AG04450 (cell line): ENCODE measurements around the gene KLK5. TPM values are rescaled to one million over a fixed set of nuclear protein-coding genes. Genes with fewer than 3 reads are reported as not detected.

Source experiments
- CTCF ChIA-PET: fragments of 300-600, 350-600 bp; formaldehyde crosslinking; extraction: SDS; loops from one replicate; lab custom pipeline; 2022; ENCODE audit warnings: antibody characterized with exemption, inconsistent platforms; lab: Charles Lee
- POLR2A ChIA-PET: fragments of 350-600 bp; formaldehyde crosslinking; extraction: SDS; loops from one replicate; lab custom pipeline; 2021; ENCODE audit warnings: antibody characterized with exemption, inconsistent platforms; lab: Yijun Ruan, JAX
- DNase-seq: peaks from one replicate; pipeline ENCODE4 v3.0.0-alpha.2; 2011; ENCODE audit warnings: low read depth, low spot score
- H3K27ac ChIP-seq: one replicate; pipeline ENCODE4 v1.5.1; 2012; ENCODE audit warnings: low read depth, low read length, control low read depth
- H3K27me3 ChIP-seq: one replicate; pipeline ENCODE4 v1.6.0; 2012; ENCODE audit warnings: low read length; ENCODE audit not compliant: control insufficient read depth, insufficient read depth
- H3K4me3 ChIP-seq: 2 replicates; pipeline ENCODE4 v1.5.1; 2011; ENCODE audit warnings: mild to moderate bottlenecking, low read depth, low read length, control low read depth
- H3K9me3 ChIP-seq: 2 replicates; pipeline ENCODE4 v1.5.1; 2012; ENCODE audit warnings: low read length; ENCODE audit not compliant: control insufficient read depth, insufficient read depth
- polyA plus RNA-seq: library from polyadenylated mRNA; depleted of rRNA; stranded (reverse); fragments of >200 nt; gene quantifications from 2 replicates; pipeline ENCODE4 v1.2.3, GENCODE V29; 2011
- TF ChIP-seq, protein P1 (sequence below): IDR thresholded peaks from 2 replicates; pipeline ENCODE4 v1.5.1; 2011; ENCODE audit warnings: low read depth, low read length, control low read depth, inconsistent platforms

The KLK5 gene
- polyA plus RNA-seq, 1 experiment: not detected

- H3K27me3 ChIP-seq: peaks cover 11% of the 10 kb centered on the region
- H3K27ac ChIP-seq: no peak overlapping the region
- H3K9me3 ChIP-seq: no peaks in the 10 kb centered on the region
- DNase-seq: no peak
- CTCF ChIA-PET: interaction anchor here (0.6 kb wide), 1 partner anchor 181 kb away, joined by 6 read pairs; no protein-coding TSS in a partner anchor
- TF ChIP-seq, protein P1, sequence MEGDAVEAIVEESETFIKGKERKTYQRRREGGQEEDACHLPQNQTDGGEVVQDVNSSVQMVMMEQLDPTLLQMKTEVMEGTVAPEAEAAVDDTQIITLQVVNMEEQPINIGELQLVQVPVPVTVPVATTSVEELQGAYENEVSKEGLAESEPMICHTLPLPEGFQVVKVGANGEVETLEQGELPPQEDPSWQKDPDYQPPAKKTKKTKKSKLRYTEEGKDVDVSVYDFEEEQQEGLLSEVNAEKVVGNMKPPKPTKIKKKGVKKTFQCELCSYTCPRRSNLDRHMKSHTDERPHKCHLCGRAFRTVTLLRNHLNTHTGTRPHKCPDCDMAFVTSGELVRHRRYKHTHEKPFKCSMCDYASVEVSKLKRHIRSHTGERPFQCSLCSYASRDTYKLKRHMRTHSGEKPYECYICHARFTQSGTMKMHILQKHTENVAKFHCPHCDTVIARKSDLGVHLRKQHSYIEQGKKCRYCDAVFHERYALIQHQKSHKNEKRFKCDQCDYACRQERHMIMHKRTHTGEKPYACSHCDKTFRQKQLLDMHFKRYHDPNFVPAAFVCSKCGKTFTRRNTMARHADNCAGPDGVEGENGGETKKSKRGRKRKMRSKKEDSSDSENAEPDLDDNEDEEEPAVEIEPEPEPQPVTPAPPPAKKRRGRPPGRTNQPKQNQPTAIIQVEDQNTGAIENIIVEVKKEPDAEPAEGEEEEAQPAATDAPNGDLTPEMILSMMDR: no peak
- H3K4me3 ChIP-seq: no peak overlapping the region
- POLR2A ChIA-PET: no interaction called here
Observed at GRCh38 chr19:50916069-50916468, 36.8 kb downstream of the KLK5 start.

DNA sequence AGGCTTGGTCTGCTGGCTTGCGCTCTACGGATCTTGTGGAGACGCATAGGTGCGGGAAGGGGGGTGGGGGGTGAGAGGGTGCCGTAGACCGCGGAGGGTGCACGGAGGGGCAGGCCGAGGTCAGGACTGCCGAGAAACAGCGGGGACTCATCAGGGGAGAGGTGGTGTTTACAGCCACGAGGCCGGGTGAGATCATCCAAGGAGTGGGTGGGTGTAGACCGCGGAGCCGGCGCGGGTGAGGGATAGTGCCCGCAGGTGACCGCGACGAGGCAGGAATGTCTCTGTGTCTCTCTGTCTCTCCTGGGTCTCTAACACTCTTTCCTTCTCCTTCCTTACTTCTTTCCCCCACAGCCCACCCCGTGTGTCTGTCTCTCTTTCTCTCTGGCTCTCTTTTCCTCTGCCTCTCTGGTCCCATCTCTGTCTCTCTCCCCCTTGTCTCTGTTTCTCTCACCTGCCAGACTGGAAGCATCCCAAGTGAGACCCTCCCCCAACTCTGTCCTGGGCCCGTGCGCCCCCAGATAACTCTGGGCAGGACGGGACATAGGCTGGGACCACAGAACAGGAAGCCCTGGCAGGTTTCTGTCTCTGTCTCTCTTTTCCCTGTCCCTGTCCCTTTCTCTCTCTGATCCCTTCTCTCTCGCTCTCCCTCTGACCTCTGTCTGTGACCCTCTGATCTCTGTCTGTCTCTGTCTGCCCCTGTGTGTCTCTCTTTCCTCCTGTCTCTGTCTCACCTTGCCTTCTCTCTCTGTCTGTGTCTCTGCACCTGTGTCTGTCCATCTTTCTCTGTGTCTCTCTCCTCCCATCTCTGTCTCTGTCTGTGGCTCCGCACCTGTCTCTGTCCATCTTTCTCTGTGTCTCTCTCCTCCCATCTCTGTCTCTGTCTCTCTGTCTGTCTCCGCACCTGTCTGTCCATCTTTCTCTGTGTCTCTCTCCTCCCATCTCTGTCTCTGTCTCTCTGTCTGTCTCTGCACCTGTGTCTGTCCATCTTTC lies 39.8 kb downstream of the KLK5 start:
- ChIA-PET POLR2A (no interaction called here), CTCF (interaction anchor here (1.0 kb wide), 1 partner anchor 8 kb away, joined by 3 read pairs; no protein-coding TSS in a partner anchor)
- DNase-seq: no peak
- Histone ChIP-seq H3K27me3 (peaks cover 11% of the 10 kb centered on the region), H3K27ac (no peak overlapping the region), H3K9me3 (peaks cover 4% of the 10 kb centered on the region; the same call in 1 of the 2 replicates), H3K4me3 (no peak overlapping the region)
- TF ChIP-seq, protein P1: no peak

GRCh38 chr19:50912102-50912599 lies 40.7 kb downstream of the KLK5 start:
- Histone ChIP-seq H3K27me3 (peaks cover 11% of the 10 kb centered on the region), H3K9me3 (peaks cover 4% of the 10 kb centered on the region; the same call in 1 of the 2 replicates), H3K4me3 (no peak overlapping the region), H3K27ac (no peak overlapping the region)
- ChIA-PET CTCF (interaction anchor here (1.0 kb wide), 1 partner anchor 9 kb away, joined by 3 read pairs; no protein-coding TSS in a partner anchor), POLR2A (no interaction called here)
- TF ChIP-seq, protein P1: no peak
- DNase-seq: no peak

- no peak for DNase-seq
- Histone ChIP-seq H3K27ac (no peak within 1 kb of the TSS), H3K4me3 (no peak within 1 kb of the TSS), H3K27me3 (peaks cover 11% of the 10 kb centered on the region), H3K9me3 (peaks cover 4% of the 10 kb centered on the region; the same call in 1 of the 2 replicates)
- TF ChIP-seq, protein P1: no peak
- CTCF ChIA-PET: interaction anchor here (1.0 kb wide), 1 partner anchor 10 kb away, joined by 3 read pairs; no protein-coding TSS in a partner anchor
- POLR2A ChIA-PET: interaction anchor here (0.6 kb wide), 1 partner anchor 246 kb away, joined by 4 read pairs; no protein-coding TSS in a partner anchor
Observed at GRCh38 chr19:50911206-50912101, 41.4 kb downstream of the KLK5 start, which contains the start of gene KLK4. Gene KLK4 (minus strand): TSS chr19:50911395. CDS start chr19:50910738, 657 bp downstream.
